ENCODE data around the gene PCDHA1. TPM values are rescaled to one million over a fixed set of nuclear protein-coding genes. Genes with fewer than 3 reads are reported as not detected.

The PCDHA1 gene
- total RNA-seq, 1 experiment from 2014 or later = not detected

- Histone ChIP-seq H3K4me1 (no peaks in the 10 kb centered on the region), H3K4me3 (ENCODE audit: low read depth, low read length) (no peak overlapping the region), H3K36me3 (ENCODE audit: control insufficient read depth, insufficient read depth, low read length) (no peaks in the 10 kb centered on the region), H3K9me3 (peaks cover 4% of the 10 kb centered on the region; the same call in 1 of the 2 replicates), H3K27me3 (replicated peaks; ENCODE audit: control insufficient read depth, insufficient read depth, low read length) (no peaks in the 10 kb centered on the region)
- Mint-ChIP-seq H3K4me3 (ENCODE audit: unreplicated experiment) (no peak overlapping the region), H3K9me3 (ENCODE audit: unreplicated experiment) (peaks cover 15% of the 10 kb centered on the region), H3K36me3 (ENCODE audit: insufficient read depth, unreplicated experiment) (no peaks in the 10 kb centered on the region), H3K27me3 (ENCODE audit: insufficient read depth, unreplicated experiment) (no peaks in the 10 kb centered on the region), H3K27ac (ENCODE audit: unreplicated experiment) (no peak overlapping the region), H3K4me1 (ENCODE audit: low read depth, unreplicated experiment) (no peaks in the 10 kb centered on the region)
- intact Hi-C loops (cut with micrococcal nuclease; ENCODE audit: unreplicated experiment) = no loop called here
- no peak for DNase-seq
- no peak for TF ChIP-seq CTCF (IDR thresholded peaks at IDR 0.05; ENCODE audit: insufficient read depth in 1 of 2, low read depth in 1 of 2, low read length in 1 of 2, severe bottlenecking in 1 of 2, unreplicated experiment in 1 of 2)
- CTCF ChIA-PET = no interaction called here
- no TSS peak for BruUV-seq (replicated peaks)
- POLR2A ChIA-PET = no interaction called here
Observed at GRCh38 chr5:140877262-140877581, 91.3 kb downstream of the PCDHA1 start.

GRCh38 chr5:140881889-140882590 lies 96.1 kb downstream of the PCDHA1 start, which contains the start of gene PCDHA13:
Gene PCDHA13, plus strand, starts transcription at chr5:140882124. Its CDS starts 145 bp downstream, at chr5:140882269.
- Histone ChIP-seq H3K4me1 (no peaks in the 10 kb centered on the region), H3K4me3 (ENCODE audit: low read depth, low read length) (no peak within 1 kb of the TSS), H3K27me3 (replicated peaks; ENCODE audit: control insufficient read depth, insufficient read depth, low read length) (no peaks in the 10 kb centered on the region), H3K36me3 (ENCODE audit: control insufficient read depth, insufficient read depth, low read length) (no peaks in the 10 kb centered on the region), H3K9me3 (no peaks in the 10 kb centered on the region; the same call in 1 of the 2 replicates)
- H3K27ac Mint-ChIP-seq (ENCODE audit: unreplicated experiment) = no peak within 1 kb of the TSS
- peaks cover 15% of the 10 kb centered on the region for H3K9me3 Mint-ChIP-seq (ENCODE audit: unreplicated experiment)
- no peaks in the 10 kb centered on the region for H3K36me3 Mint-ChIP-seq (ENCODE audit: insufficient read depth, unreplicated experiment)
- DNase-seq = no peak
- TF ChIP-seq CTCF (IDR thresholded peaks at IDR 0.05; ENCODE audit: insufficient read depth in 1 of 2, low read depth in 1 of 2, low read length in 1 of 2, severe bottlenecking in 1 of 2, unreplicated experiment in 1 of 2) = no peak
- H3K4me1 Mint-ChIP-seq (ENCODE audit: low read depth, unreplicated experiment) = no peaks in the 10 kb centered on the region
- BruUV-seq (replicated peaks) = no TSS peak
- no peaks in the 10 kb centered on the region for H3K27me3 Mint-ChIP-seq (ENCODE audit: insufficient read depth, unreplicated experiment)
- ChIA-PET CTCF (no interaction called here), POLR2A (no interaction called here)
- no peak within 1 kb of the TSS for H3K4me3 Mint-ChIP-seq (ENCODE audit: unreplicated experiment)
- intact Hi-C loops (cut with micrococcal nuclease; ENCODE audit: unreplicated experiment) = loop anchor here (1.0 kb wide), 1 partner anchor 159 kb away; no protein-coding TSS in a partner anchor

- POLR2A ChIA-PET = no interaction called here
Observed at GRCh38 chr5:140882591-140882899, 96.6 kb downstream of the PCDHA1 start.

More at GRCh38 chr5:140882591-140882899, 96.6 kb downstream of the PCDHA1 start:
- Mint-ChIP-seq H3K27ac (ENCODE audit: unreplicated experiment) (no peak overlapping the region), H3K27me3 (ENCODE audit: insufficient read depth, unreplicated experiment) (no peaks in the 10 kb centered on the region), H3K9me3 (ENCODE audit: unreplicated experiment) (peaks cover 15% of the 10 kb centered on the region), H3K4me1 (ENCODE audit: low read depth, unreplicated experiment) (no peaks in the 10 kb centered on the region), H3K4me3 (ENCODE audit: unreplicated experiment) (no peak overlapping the region), H3K36me3 (ENCODE audit: insufficient read depth, unreplicated experiment) (no peaks in the 10 kb centered on the region)
- intact Hi-C loops (cut with micrococcal nuclease; ENCODE audit: unreplicated experiment) = loop anchor here (1.0 kb wide), 1 partner anchor 159 kb away; no protein-coding TSS in a partner anchor
- DNase-seq = no peak
- no TSS peak for BruUV-seq (replicated peaks)
- H3K36me3 ChIP-seq (ENCODE audit: control insufficient read depth, insufficient read depth, low read length) = no peaks in the 10 kb centered on the region
- no peak overlapping the region for H3K4me3 ChIP-seq (ENCODE audit: low read depth, low read length)
- H3K9me3 ChIP-seq = no peaks in the 10 kb centered on the region; the same call in 1 of the 2 replicates
- CTCF ChIA-PET = no interaction called here
- H3K4me1 ChIP-seq = no peaks in the 10 kb centered on the region
- TF ChIP-seq CTCF (IDR thresholded peaks at IDR 0.05; ENCODE audit: insufficient read depth in 1 of 2, low read depth in 1 of 2, low read length in 1 of 2, severe bottlenecking in 1 of 2, unreplicated experiment in 1 of 2) = no peak
- no peaks in the 10 kb centered on the region for H3K27me3 ChIP-seq (replicated peaks; ENCODE audit: control insufficient read depth, insufficient read depth, low read length)

Data from Caco-2 (cell line).